Sigmoid colon (tissue), 7 donors: ENCODE results near the gene EPHA2. TPM values are rescaled to one million over a fixed set of nuclear protein-coding genes. Genes with fewer than 3 reads are reported as not detected.

Experiments
- DNase-seq: peaks from one replicate; pipeline ENCODE4 v3.0.0-alpha.2; 2019
- H3K27ac ChIP-seq, 4 donors: fragments of 200-600 bp; sonication (generic); one replicate each; pipeline ENCODE4 v1.5.1; 2016 to 2019; ENCODE audit warnings: mild to moderate bottlenecking in 1 of 4
- H3K27me3 ChIP-seq, 3 donors: fragments of 200-600 bp; sonication (generic); one replicate each; pipeline ENCODE4 v1.5.1; 2019; ENCODE audit warnings: mild to moderate bottlenecking in 1 of 3
- H3K36me3 ChIP-seq, 4 donors: fragments of 200-600 bp; sonication (generic); one replicate each; pipeline ENCODE4 v1.5.1; 2016 to 2019
- H3K4me1 ChIP-seq, 4 donors: fragments of 200-600 bp; sonication (generic); one replicate each; pipeline ENCODE4 v1.5.1; 2017 to 2019
- H3K4me3 ChIP-seq, 4 donors: fragments of 200-600 bp; sonication (generic); one replicate each; pipeline ENCODE4 v1.5.1; 2017 to 2019; ENCODE audit warnings: mild to moderate bottlenecking in 2 of 4, moderate library complexity in 1 of 4
- H3K9me3 ChIP-seq, 4 donors: fragments of 200-600 bp in 3 of 4; sonication (generic) in 3 of 4; one replicate each; pipeline versions ENCODE4 v1.5.1 to v1.6.1; 2013 to 2019
- EP300 ChIP-seq, 4 donors: sonication (generic); formaldehyde crosslinking; IDR thresholded peaks; one replicate each; pipeline ENCODE4 v1.6.1; 2017; ENCODE audit warnings: antibody characterized with exemption in 4 of 4
- POLR2A ChIP-seq, 2 donors: fragments of 450-650 bp; IDR thresholded peaks; one replicate each; pipeline ENCODE4 v1.6.1; 2016; ENCODE audit warnings: antibody characterized with exemption in 2 of 2, mild to moderate bottlenecking in 2 of 2, moderate library complexity in 2 of 2
- POLR2AphosphoS5 ChIP-seq, 4 donors: sonication (generic); formaldehyde crosslinking; IDR thresholded peaks; one replicate each; pipeline ENCODE4 v1.6.1; 2017; ENCODE audit warnings: antibody characterized with exemption in 4 of 4
- WGBS, 2 donors: extraction: QIAGEN DNeasy Blood & Tissue Kit; methylation state at CpG; one replicate each; pipeline ENCODE4 v1.1.7; 2013; 5-methylcytosine and 5-hydroxymethylcytosine counted together
- intact Hi-C: fragments of 100-400 bp; cut with DNase I; formaldehyde crosslinking; loops from one replicate; pipeline ENCODE4 v1.15.1; 2023
- polyA plus RNA-seq, 3 donors: library from polyadenylated mRNA; stranded (reverse); fragments of 200-250 nt; gene quantifications; one replicate each; pipeline ENCODE4 v1.2.3, GENCODE V29; 2013
- total RNA-seq, 4 donors: library from RNA; depleted of rRNA; stranded (reverse); fragments of >200 nt; gene quantifications; one replicate each; pipeline ENCODE4 v1.1.0, GENCODE V29; 2016
- TF ChIP-seq, protein P1 (sequence below), 4 experiments: fragments of 450-650 bp in 3 of 4; fragments of 200-600 bp in 1 of 4; IDR thresholded peaks; one replicate each; pipeline ENCODE4 v1.5.1; 2016 to 2019; ENCODE audit warnings: antibody characterized with exemption in 4 of 4, mild to moderate bottlenecking in 3 of 4, moderate library complexity in 2 of 4
- donor health status: healthy with polysubstance abuse.
- donor health status: Bipolar disorder and iron deficiency.
- donor health status: healthy.

The EPHA2 gene
- total and polyA plus RNA-seq, 7 donors: 3.3 to 24.7 (median 6.0) TPM

DNA sequence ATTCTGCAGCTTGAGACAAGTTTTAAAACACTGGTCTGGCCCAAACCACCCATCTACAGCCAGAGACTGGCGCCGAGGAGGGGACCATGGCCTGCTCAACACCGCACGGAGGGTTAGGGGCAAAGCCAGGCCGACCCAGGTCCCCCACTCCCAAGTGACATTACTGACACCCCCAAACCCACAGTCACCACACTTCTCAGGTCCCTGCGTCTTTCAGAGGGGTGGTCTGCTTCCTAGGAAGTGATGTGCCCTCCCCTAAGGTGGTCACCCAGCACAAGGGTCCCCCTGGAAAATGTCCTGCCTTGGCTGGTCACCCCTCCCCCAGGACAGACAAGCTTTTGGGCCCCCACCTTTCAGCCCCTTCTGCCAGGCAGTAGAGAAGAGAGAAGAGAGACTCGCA lies 20.8 kb upstream of the EPHA2 start:
- H3K27me3 ChIP-seq: no peaks in the 10 kb centered on the region
- DNase-seq: no peak
- peaks cover 0 to 86% (median 75%) of the 10 kb centered on the region in 4 donors for H3K4me1 ChIP-seq
- no peak overlapping the region for H3K4me3 ChIP-seq
- TF ChIP-seq POLR2A (IDR thresholded peaks at IDR 0.05): no peak
- no peak for TF ChIP-seq POLR2AphosphoS5 (IDR thresholded peaks at IDR 0.05)
- no peak for TF ChIP-seq EP300 (IDR thresholded peaks at IDR 0.05)
- TF ChIP-seq, protein P1, sequence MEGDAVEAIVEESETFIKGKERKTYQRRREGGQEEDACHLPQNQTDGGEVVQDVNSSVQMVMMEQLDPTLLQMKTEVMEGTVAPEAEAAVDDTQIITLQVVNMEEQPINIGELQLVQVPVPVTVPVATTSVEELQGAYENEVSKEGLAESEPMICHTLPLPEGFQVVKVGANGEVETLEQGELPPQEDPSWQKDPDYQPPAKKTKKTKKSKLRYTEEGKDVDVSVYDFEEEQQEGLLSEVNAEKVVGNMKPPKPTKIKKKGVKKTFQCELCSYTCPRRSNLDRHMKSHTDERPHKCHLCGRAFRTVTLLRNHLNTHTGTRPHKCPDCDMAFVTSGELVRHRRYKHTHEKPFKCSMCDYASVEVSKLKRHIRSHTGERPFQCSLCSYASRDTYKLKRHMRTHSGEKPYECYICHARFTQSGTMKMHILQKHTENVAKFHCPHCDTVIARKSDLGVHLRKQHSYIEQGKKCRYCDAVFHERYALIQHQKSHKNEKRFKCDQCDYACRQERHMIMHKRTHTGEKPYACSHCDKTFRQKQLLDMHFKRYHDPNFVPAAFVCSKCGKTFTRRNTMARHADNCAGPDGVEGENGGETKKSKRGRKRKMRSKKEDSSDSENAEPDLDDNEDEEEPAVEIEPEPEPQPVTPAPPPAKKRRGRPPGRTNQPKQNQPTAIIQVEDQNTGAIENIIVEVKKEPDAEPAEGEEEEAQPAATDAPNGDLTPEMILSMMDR (IDR thresholded peaks at IDR 0.05): no peak
- intact Hi-C loops: no loop called here
- H3K9me3 ChIP-seq: no peaks in the 10 kb centered on the region
- WGBS, 2 donors: 75 to 76% methylated on average over 7 of the region's 7 CpGs
- peak overlapping the region; percentile 83 to 92 (median 88) for H3K27ac ChIP-seq
- no peaks in the 10 kb centered on the region for H3K36me3 ChIP-seq

DNA sequence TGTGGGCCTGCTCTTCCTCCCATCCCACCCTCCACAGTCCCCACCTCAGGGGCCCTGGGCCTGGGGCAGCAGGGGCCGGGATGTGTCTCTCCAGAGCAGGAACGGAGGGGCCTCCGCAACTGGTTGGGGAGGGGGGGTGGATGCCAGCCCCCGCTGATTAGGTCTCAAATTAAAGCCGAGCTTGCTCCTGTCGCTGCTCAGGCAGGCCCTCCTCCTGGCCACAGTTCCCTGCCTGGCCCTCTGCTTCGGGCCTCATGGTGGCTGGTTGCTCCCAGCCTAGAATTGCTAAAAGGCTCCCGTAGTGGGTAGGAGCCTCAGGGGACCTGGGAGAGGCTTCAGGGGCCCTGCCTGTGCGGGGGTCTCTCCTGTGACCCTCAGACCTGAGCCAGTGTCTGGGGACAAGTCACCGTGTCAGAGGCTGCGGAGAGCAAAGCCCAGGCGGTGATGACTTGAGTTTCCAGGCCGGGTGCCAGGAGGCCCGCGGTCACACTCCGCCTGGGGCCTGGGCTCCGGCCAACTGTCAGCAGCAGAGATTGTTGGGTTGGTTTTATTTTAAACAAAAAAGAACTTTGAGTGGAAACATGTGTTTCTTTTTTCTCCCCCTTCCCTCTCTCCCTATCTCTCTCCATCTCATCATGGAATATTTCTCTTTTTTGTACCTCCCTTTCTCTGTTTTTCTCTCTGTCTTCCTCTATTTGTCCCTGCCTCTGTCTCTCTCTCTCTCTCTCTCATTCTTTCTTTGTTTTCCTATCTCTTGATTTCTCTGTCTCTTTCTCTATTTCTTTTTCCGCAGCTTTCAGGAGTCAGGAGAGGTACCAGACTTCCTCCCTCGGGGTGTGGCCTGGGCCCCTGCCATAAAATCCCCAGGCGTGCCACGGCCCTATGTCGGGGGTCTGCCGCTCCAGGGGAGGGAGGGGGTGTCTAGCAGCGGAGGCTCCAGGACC lies 20.0 kb upstream of the EPHA2 start:
- no peaks in the 10 kb centered on the region for H3K27me3 ChIP-seq
- peaks cover 0 to 78% (median 67%) of the 10 kb centered on the region in 4 donors for H3K4me1 ChIP-seq
- peak overlapping the region; percentile 83 to 92 (median 88) for H3K27ac ChIP-seq
- DNase-seq: peak; percentile 97
- no peaks in the 10 kb centered on the region for H3K36me3 ChIP-seq
- H3K9me3 ChIP-seq: no peaks in the 10 kb centered on the region
- 14 to 39% methylated on average over 24 of the region's 24 CpGs for WGBS, 2 donors
- TF ChIP-seq POLR2AphosphoS5 (IDR thresholded peaks at IDR 0.05): peak; percentile 23 to 74 (median 58)
- TF ChIP-seq, protein P1 (IDR thresholded peaks at IDR 0.05): no peak
- no peak overlapping the region for H3K4me3 ChIP-seq
- intact Hi-C loops: no loop called here

DNA sequence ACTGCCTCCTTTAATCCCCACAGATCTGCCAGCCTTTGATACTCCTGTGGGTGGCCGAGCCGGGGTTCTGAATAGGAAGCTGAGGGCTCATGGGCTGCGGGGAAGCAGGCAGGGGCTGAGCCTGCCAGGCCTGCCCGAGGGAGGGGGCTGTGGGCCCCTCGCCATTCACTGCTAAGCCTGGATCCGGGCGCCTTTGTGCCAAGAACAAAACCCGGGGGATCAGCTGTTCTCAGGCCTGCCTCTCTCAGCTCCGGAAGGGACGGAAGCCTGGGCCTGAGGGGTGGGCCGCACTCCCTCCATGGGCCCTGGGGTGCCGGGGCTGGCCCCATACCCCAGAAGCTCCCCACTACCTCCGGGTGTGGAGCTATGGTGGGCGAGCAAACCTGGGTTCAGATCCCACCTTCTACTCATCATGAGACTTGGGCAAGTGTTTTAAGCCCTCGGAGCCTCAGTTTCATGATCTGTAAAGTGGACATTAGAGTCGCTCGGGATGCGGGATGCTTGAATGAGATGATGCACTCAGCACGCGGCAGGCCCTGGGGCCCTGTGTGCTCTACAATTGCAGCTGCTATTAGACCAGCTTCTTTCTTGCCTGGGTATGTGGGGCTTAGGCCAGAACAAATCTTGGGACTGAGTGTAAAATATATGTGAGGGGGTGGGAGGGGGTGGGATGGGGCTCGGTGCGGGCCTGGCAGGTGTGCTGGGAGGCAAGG lies 19.2 kb upstream of the EPHA2 start:
- peaks cover 0 to 69% (median 63%) of the 10 kb centered on the region in 4 donors for H3K4me1 ChIP-seq
- H3K9me3 ChIP-seq: no peaks in the 10 kb centered on the region
- H3K27ac ChIP-seq: peak overlapping the region; percentile 83 to 92 (median 88)
- H3K27me3 ChIP-seq: no peaks in the 10 kb centered on the region
- intact Hi-C loops: no loop called here
- no peak overlapping the region for H3K4me3 ChIP-seq
- TF ChIP-seq, protein P1 (IDR thresholded peaks at IDR 0.05): no peak
- TF ChIP-seq EP300 (IDR thresholded peaks at IDR 0.05) (no peak), POLR2AphosphoS5 (IDR thresholded peaks at IDR 0.05) (no peak), POLR2A (IDR thresholded peaks at IDR 0.05) (no peak)
- H3K36me3 ChIP-seq: no peaks in the 10 kb centered on the region
- 78 to 80% methylated on average over 22 of the region's 22 CpGs for WGBS, 2 donors
- DNase-seq: no peak

DNA sequence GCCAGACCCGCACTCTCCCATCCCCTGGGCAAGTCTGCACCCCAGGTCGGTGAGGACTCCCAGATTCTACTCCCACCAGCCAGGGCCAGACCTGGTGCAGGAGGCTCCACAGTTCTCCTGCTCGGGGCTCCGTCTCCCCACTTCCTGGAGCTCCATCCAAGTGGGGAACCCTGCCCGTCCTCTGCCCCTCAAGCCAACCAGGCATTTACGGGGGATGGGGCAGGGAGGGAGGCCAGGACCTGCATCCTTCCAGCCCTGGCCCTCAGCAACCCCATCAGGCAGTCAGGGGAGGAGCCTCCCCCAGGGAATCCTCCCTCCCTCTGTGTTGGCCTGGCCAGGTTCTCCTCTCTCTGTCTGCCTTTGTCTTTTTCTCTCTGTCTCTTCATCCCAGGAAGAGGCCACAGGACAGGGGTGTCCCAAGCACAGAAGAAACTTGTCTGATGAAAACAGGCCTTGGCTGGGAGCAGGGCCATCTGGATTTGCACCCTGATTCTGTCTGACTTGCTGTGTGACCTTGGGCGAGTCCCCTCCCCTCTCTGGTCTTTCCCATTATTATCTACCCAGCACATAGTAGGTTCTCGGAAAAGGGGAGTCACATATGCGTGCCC lies 18.5 kb upstream of the EPHA2 start:
- no peaks in the 10 kb centered on the region for H3K27me3 ChIP-seq
- TF ChIP-seq EP300 (IDR thresholded peaks at IDR 0.05) (no peak), POLR2AphosphoS5 (IDR thresholded peaks at IDR 0.05) (no peak)
- TF ChIP-seq, protein P1 (IDR thresholded peaks at IDR 0.05): no peak
- H3K36me3 ChIP-seq: no peaks in the 10 kb centered on the region
- WGBS, 2 donors: 71 to 81% methylated on average over 9 of the region's 9 CpGs
- peak overlapping the region; percentile 83 to 92 (median 88) for H3K27ac ChIP-seq
- no peak overlapping the region for H3K4me3 ChIP-seq
- no peaks in the 10 kb centered on the region for H3K9me3 ChIP-seq
- H3K4me1 ChIP-seq: peaks cover 0 to 65% (median 63%) of the 10 kb centered on the region in 4 donors
- intact Hi-C loops: no loop called here
- no peak for DNase-seq
